ENCODE data around the gene TMX2. TPM values are rescaled to one million over a fixed set of nuclear protein-coding genes. Genes with fewer than 3 reads are reported as not detected.

Gene TMX2
- total RNA-seq, 2 donors from 2014 or later, result 92.1 to 145 TPM

DNA sequence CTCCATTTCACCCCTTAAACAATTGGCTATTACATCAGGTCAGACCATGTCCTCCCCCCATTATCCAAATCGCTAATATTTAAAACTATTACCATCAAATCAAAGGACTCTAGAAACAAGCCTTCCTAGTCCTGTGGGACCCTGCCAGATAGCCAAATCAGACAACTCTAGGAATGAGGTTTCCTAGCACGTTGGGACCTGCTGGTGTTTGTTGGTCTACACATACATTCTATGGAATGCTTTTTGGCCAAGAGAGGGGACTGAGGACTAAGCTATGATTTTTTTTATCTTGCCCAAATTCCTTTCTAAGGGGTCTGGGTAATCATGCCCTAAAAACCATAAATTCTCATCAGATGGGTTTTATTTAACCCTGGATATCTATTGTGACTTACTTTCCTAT lies 14.8 kb downstream of the TMX2 start:
- no peak for DNase-seq
- TF ChIP-seq, protein P1, sequence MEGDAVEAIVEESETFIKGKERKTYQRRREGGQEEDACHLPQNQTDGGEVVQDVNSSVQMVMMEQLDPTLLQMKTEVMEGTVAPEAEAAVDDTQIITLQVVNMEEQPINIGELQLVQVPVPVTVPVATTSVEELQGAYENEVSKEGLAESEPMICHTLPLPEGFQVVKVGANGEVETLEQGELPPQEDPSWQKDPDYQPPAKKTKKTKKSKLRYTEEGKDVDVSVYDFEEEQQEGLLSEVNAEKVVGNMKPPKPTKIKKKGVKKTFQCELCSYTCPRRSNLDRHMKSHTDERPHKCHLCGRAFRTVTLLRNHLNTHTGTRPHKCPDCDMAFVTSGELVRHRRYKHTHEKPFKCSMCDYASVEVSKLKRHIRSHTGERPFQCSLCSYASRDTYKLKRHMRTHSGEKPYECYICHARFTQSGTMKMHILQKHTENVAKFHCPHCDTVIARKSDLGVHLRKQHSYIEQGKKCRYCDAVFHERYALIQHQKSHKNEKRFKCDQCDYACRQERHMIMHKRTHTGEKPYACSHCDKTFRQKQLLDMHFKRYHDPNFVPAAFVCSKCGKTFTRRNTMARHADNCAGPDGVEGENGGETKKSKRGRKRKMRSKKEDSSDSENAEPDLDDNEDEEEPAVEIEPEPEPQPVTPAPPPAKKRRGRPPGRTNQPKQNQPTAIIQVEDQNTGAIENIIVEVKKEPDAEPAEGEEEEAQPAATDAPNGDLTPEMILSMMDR (IDR thresholded peaks at IDR 0.05), result no peak
- H3K9ac ChIP-seq (ENCODE audit: low read depth in 2 of 2, low read length in 2 of 2), result no peak overlapping the region
- no peak overlapping the region for H3K27ac ChIP-seq
- H3K36me3 ChIP-seq, result no peaks in the 10 kb centered on the region
- no peaks in the 10 kb centered on the region for H3K4me1 ChIP-seq
- no peak overlapping the region for H3K4me3 ChIP-seq
- no peaks in the 10 kb centered on the region for H3K9me3 ChIP-seq
- no peaks in the 10 kb centered on the region for H3K27me3 ChIP-seq
- intact Hi-C loops (cut with DNase I), result no loop called here

- no peaks in the 10 kb centered on the region for H3K9me3 ChIP-seq
- H3K9ac ChIP-seq (ENCODE audit: low read depth in 2 of 2, low read length in 2 of 2), result no peak overlapping the region
- DNase-seq, result no peak
- no peak overlapping the region for H3K27ac ChIP-seq
- intact Hi-C loops (cut with DNase I), result no loop called here
- TF ChIP-seq, protein P1 (IDR thresholded peaks at IDR 0.05), result no peak
- no peaks in the 10 kb centered on the region for H3K4me1 ChIP-seq
- no peaks in the 10 kb centered on the region for H3K27me3 ChIP-seq
- H3K36me3 ChIP-seq, result no peaks in the 10 kb centered on the region
- no peak overlapping the region for H3K4me3 ChIP-seq
These were observed 16.4 kb downstream of the TMX2 start for GRCh38 chr11:57728829-57729228.

- DNase-seq, result no peak
- TF ChIP-seq, protein P1 (IDR thresholded peaks at IDR 0.05), result no peak
- no peaks in the 10 kb centered on the region for H3K36me3 ChIP-seq
- H3K9ac ChIP-seq (ENCODE audit: low read depth in 2 of 2, low read length in 2 of 2), result no peak overlapping the region
- no peak overlapping the region for H3K4me3 ChIP-seq
- no peaks in the 10 kb centered on the region for H3K9me3 ChIP-seq
- intact Hi-C loops (cut with DNase I), result no loop called here
- H3K4me1 ChIP-seq, result no peaks in the 10 kb centered on the region
- no peak overlapping the region for H3K27ac ChIP-seq
- no peaks in the 10 kb centered on the region for H3K27me3 ChIP-seq
These were observed 17.1 kb downstream of the TMX2 start for GRCh38 chr11:57729479-57729878.

DNA sequence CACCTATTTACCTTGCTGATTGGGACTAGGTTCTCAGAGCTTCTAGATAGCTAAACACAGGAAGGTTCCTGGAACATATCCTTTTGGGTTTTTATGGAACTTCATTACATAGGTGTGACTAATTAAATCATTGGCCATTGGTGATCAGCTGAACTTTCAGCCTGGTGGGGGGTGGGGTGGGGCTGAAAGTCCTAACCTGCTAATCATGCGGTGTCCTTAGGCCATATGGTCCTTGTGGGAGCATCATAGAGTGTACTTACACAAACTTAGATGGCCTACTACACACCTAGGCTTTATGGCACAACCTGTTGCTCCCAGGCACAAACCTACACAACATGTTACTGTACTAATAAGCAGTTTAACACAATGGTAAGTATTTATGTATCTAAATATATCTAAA lies 20.3 kb downstream of the TMX2 start:
- Histone ChIP-seq H3K27ac (no peak overlapping the region), H3K9me3 (no peaks in the 10 kb centered on the region), H3K36me3 (no peaks in the 10 kb centered on the region), H3K9ac (ENCODE audit: low read depth in 2 of 2, low read length in 2 of 2) (no peak overlapping the region), H3K27me3 (no peaks in the 10 kb centered on the region), H3K4me1 (no peaks in the 10 kb centered on the region), H3K4me3 (no peak overlapping the region)
- DNase-seq, result no peak
- intact Hi-C loops (cut with DNase I), result no loop called here
- TF ChIP-seq, protein P1 (IDR thresholded peaks at IDR 0.05), result no peak

DNA sequence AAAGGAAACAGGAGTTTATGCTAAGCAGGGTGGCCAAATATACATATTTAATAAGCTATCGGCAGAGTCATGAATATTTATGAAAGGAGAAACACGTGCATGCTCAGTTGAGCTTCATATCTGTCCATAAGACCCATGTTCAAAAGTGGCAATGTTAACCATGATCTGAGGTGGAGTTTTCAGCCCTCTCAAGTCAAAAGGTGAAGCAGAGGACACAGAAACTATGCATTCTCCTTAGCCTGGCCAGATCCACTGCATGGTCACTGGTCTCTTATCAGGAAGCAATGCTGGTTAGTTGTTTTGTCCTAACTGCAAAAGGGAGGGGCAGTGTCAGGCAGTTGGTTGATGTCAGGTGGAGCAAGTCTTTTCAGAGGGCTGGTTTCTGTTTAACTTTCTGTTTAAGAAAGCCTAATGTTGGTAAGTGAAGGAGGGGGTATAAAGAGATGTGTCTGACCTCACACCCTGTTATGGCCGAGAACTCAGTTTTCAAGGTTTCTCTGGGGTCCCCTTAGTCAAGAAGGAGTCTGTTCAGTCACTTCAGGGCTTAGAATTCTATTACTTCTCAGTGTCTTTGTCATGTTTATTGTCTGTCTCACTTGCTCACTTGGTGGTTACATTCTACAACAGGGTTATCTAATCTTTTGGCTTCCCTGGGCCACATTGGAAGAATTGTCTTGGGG lies 23.4 kb downstream of the TMX2 start:
- Histone ChIP-seq H3K27me3 (no peaks in the 10 kb centered on the region), H3K27ac (peak overlapping the region; percentile 46), H3K4me3 (no peak overlapping the region), H3K9ac (ENCODE audit: low read depth in 2 of 2, low read length in 2 of 2) (no peak overlapping the region), H3K36me3 (no peaks in the 10 kb centered on the region), H3K4me1 (no peaks in the 10 kb centered on the region), H3K9me3 (no peaks in the 10 kb centered on the region)
- TF ChIP-seq, protein P1 (IDR thresholded peaks at IDR 0.05), result no peak
- DNase-seq, result no peak
- intact Hi-C loops (cut with DNase I), result no loop called here

Data from colonic mucosa (tissue), 4 donors.